Right atrium auricular region (tissue), 2 donors: Measurements from ENCODE around the gene ODAD4. TPM values are rescaled to one million over a fixed set of nuclear protein-coding genes. Genes with fewer than 3 reads are reported as not detected.

Experiments
- DNase-seq: peaks from one replicate; pipeline ENCODE4 v3.0.0-alpha.2; 2019; ENCODE audit warnings: low spot score
- H3K27ac ChIP-seq, 2 donors: fragments of 200-600 bp; sonication (generic); 1 replicate in 1 of 2; 2 replicates in 1 of 2; pipeline ENCODE4 v1.5.1; 2016 to 2019
- H3K27me3 ChIP-seq, 2 donors: fragments of 200-600 bp; sonication (generic); one replicate each; pipeline versions ENCODE4 v1.5.1 to v1.6.0; 2017 to 2019
- H3K36me3 ChIP-seq: fragments of 200-600 bp; sonication (generic); one replicate; pipeline ENCODE4 v1.5.1; 2016
- H3K4me1 ChIP-seq, 2 donors: fragments of 200-600 bp; sonication (generic); one replicate each; pipeline versions ENCODE4 v1.5.1 to v1.6.0; 2017 to 2019
- H3K4me3 ChIP-seq, 2 donors: fragments of 200-600 bp; sonication (generic); 1 replicate in 1 of 2; 2 replicates in 1 of 2; pipeline ENCODE4 v1.5.1; 2017 to 2019; ENCODE audit warnings: mild to moderate bottlenecking in 1 of 2, moderate library complexity in 1 of 2
- H3K9me3 ChIP-seq, 2 donors: fragments of 200-600 bp; sonication (generic); one replicate each; pipeline ENCODE4 v1.5.1; 2019
- CTCF ChIP-seq, 2 donors: fragments of 200-600 bp; sonication (generic); IDR thresholded peaks; one replicate each; pipeline ENCODE4 v1.5.1; 2019; ENCODE audit warnings: antibody characterized with exemption in 2 of 2
- total RNA-seq, 2 donors: library from RNA; depleted of rRNA; stranded (reverse); fragments of >200 nt; gene quantifications; one replicate each; pipeline ENCODE4 v1.1.0, GENCODE V29; 2016

The ODAD4 gene
- total RNA-seq, 2 donors from 2014 or later = 0.43 to 0.56 TPM

- TF ChIP-seq CTCF (IDR thresholded peaks at IDR 0.05) = no peak
- no peaks in the 10 kb centered on the region for H3K9me3 ChIP-seq
- H3K4me1 ChIP-seq = peaks cover 0 to 13% of the 10 kb centered on the region in 2 donors
- no peak for DNase-seq
- no peaks in the 10 kb centered on the region for H3K27me3 ChIP-seq
- H3K4me3 ChIP-seq = no peak overlapping the region
- H3K36me3 ChIP-seq = no peaks in the 10 kb centered on the region
- H3K27ac ChIP-seq = no peak overlapping the region
Measured at GRCh38 chr17:41939044-41939692, 8.8 kb downstream of the ODAD4 start.

GRCh38 chr17:41939693-41940090 lies 9.3 kb downstream of the ODAD4 start:
- DNase-seq = no peak
- Histone ChIP-seq H3K9me3 (no peaks in the 10 kb centered on the region), H3K27me3 (no peaks in the 10 kb centered on the region), H3K4me1 (peaks cover 0 to 13% of the 10 kb centered on the region in 2 donors), H3K27ac (no peak overlapping the region), H3K36me3 (no peaks in the 10 kb centered on the region), H3K4me3 (no peak overlapping the region)
- no peak for TF ChIP-seq CTCF (IDR thresholded peaks at IDR 0.05)

- H3K27ac ChIP-seq = no peak overlapping the region
- no peak overlapping the region for H3K4me3 ChIP-seq
- no peaks in the 10 kb centered on the region for H3K36me3 ChIP-seq
- peaks cover 0 to 13% of the 10 kb centered on the region in 2 donors for H3K4me1 ChIP-seq
- no peaks in the 10 kb centered on the region for H3K27me3 ChIP-seq
- H3K9me3 ChIP-seq = no peaks in the 10 kb centered on the region
- no peak for TF ChIP-seq CTCF (IDR thresholded peaks at IDR 0.05)
- no peak for DNase-seq
Measured at GRCh38 chr17:41941168-41941567, 10.8 kb downstream of the ODAD4 start.

GRCh38 chr17:41942626-41943373 lies 12.4 kb downstream of the ODAD4 start:
- Histone ChIP-seq H3K36me3 (no peaks in the 10 kb centered on the region), H3K4me3 (no peak overlapping the region)
- DNase-seq = no peak

GRCh38 chr17:41943492-41943891 lies 13.1 kb downstream of the ODAD4 start:
- Histone ChIP-seq H3K9me3 (no peaks in the 10 kb centered on the region), H3K27me3 (no peaks in the 10 kb centered on the region), H3K27ac (no peak overlapping the region), H3K4me1 (peaks cover 0 to 3% of the 10 kb centered on the region in 2 donors), H3K36me3 (no peaks in the 10 kb centered on the region), H3K4me3 (no peak overlapping the region)
- no peak for TF ChIP-seq CTCF (IDR thresholded peaks at IDR 0.05)
- no peak for DNase-seq

More at GRCh38 chr17:41942626-41943373, 12.4 kb downstream of the ODAD4 start:
- Histone ChIP-seq H3K9me3 (no peaks in the 10 kb centered on the region), H3K4me1 (peaks cover 0 to 9% of the 10 kb centered on the region in 2 donors), H3K27me3 (no peaks in the 10 kb centered on the region), H3K27ac (no peak overlapping the region)
- TF ChIP-seq CTCF (IDR thresholded peaks at IDR 0.05) = no peak
